IMR-90 (cell line): ENCODE data around the gene GGA3. TPM values are rescaled to one million over a fixed set of nuclear protein-coding genes. Genes with fewer than 3 reads are reported as not detected.

Experiments used
- ATAC-seq: fragments of 200-7000 bp; cut with Tn5 transposase; 2 replicates; pipeline ENCODE4 v1.9.1; 2020; ENCODE audit warnings: low read depth, mild to moderate bottlenecking, moderate library complexity
- BruUV-seq: library from RNA; stranded (reverse); fragments of 400-500 nt; replicated peaks from 2 replicates; lab custom pipeline; 2021; lab: Mats Ljungman, UMichigan
- CTCF ChIA-PET: fragments of 300-600 bp; formaldehyde crosslinking; extraction: SDS; loops from one replicate; lab custom pipeline; 2021; ENCODE audit warnings: antibody characterized with exemption; lab: Yijun Ruan, JAX
- POLR2A ChIA-PET: fragments of 300-600 bp; sonication (Branson Sonifier 250); formaldehyde crosslinking; loops from one replicate; lab custom pipeline; 2022; ENCODE audit warnings: antibody characterized with exemption; ENCODE audit not compliant: unreplicated experiment; lab: Charles Lee
- DNase-seq: peaks from one replicate; pipeline ENCODE4 v3.0.0; 2013
- H2AFZ ChIP-seq: replicated peaks from 2 replicates; pipeline ENCODE3; 2013; ENCODE audit warnings: low read length, mild to moderate bottlenecking; ENCODE audit not compliant: poor library complexity
- H2AK5ac ChIP-seq: 2 replicates; pipeline ENCODE4 v1.6.1; 2013; ENCODE audit warnings: low read depth, low read length, inconsistent platforms
- H2AK9ac ChIP-seq: replicated peaks from 2 replicates; pipeline ENCODE3; 2013; ENCODE audit warnings: mild to moderate bottlenecking, low read depth, low read length, moderate library complexity; ENCODE audit not compliant: poor library complexity
- H2BK120ac ChIP-seq: 2 replicates; pipeline ENCODE4 v1.6.1; 2013; ENCODE audit warnings: low read depth, low read length, inconsistent platforms
- H2BK15ac ChIP-seq: 3 replicates; pipeline ENCODE4 v1.6.1; 2013; ENCODE audit warnings: low read depth, low read length, inconsistent platforms
- H2BK20ac ChIP-seq: 2 replicates; pipeline ENCODE4 v1.6.1; 2013; ENCODE audit warnings: low read depth, mild to moderate bottlenecking, inconsistent platforms, low read length, moderate library complexity
- H2BK5ac ChIP-seq: 2 replicates; pipeline ENCODE4 v1.6.1; 2013; ENCODE audit warnings: mild to moderate bottlenecking, low read depth, low read length, inconsistent platforms; ENCODE audit not compliant: poor library complexity, severe bottlenecking
- H3K14ac ChIP-seq: replicated peaks from 2 replicates; pipeline ENCODE4 v1.6.1; 2013; ENCODE audit warnings: low read depth, low read length, inconsistent platforms
- H3K18ac ChIP-seq: 2 replicates; pipeline ENCODE4 v1.6.1; 2013; ENCODE audit warnings: low read depth, low read length, control low read depth
- H3K23ac ChIP-seq: 2 replicates; pipeline ENCODE4 v1.6.1; 2013; ENCODE audit warnings: low read depth, low read length, inconsistent platforms
- H3K27ac ChIP-seq: 2 replicates; pipeline ENCODE4 v1.5.1; 2013; ENCODE audit warnings: mild to moderate bottlenecking, control low read depth, low read length; ENCODE audit not compliant: insufficient read depth
- H3K27me3 ChIP-seq: 2 replicates; pipeline ENCODE4 v1.6.1; 2013; ENCODE audit warnings: low read length; ENCODE audit not compliant: control insufficient read depth, insufficient read depth
- H3K36me3 ChIP-seq: 2 replicates; pipeline ENCODE4 v1.6.1; 2013; ENCODE audit warnings: low read length, mixed read lengths; ENCODE audit not compliant: control insufficient read depth, insufficient read depth
- H3K4ac ChIP-seq: 2 replicates; pipeline ENCODE4 v1.6.1; 2013; ENCODE audit warnings: low read depth, low read length, inconsistent platforms
- H3K4me1 ChIP-seq: 2 replicates; pipeline ENCODE4 v1.6.1; 2013; ENCODE audit warnings: low read length, mixed read lengths; ENCODE audit not compliant: control insufficient read depth, insufficient read depth
- H3K4me2 ChIP-seq: 2 replicates; pipeline ENCODE4 v1.6.1; 2013; ENCODE audit warnings: low read depth, mild to moderate bottlenecking, control low read depth, low read length, moderate library complexity
- H3K4me3 ChIP-seq: 2 replicates; pipeline ENCODE4 v1.5.1; 2013; ENCODE audit warnings: low read depth, mild to moderate bottlenecking, control low read depth, low read length, moderate library complexity; ENCODE audit not compliant: insufficient read depth
- H3K56ac ChIP-seq: 2 replicates; pipeline ENCODE4 v1.6.1; 2013; ENCODE audit warnings: low read length, inconsistent platforms; ENCODE audit not compliant: insufficient read depth; ENCODE audit errors: extremely low read depth
- H3K79me1 ChIP-seq, 2 experiments: 2 replicates each; pipeline ENCODE4 v1.6.1; 2013; ENCODE audit warnings: low read length in 2 of 2, inconsistent platforms in 1 of 2, low read depth in 1 of 2
- H3K9ac ChIP-seq: 2 replicates; pipeline ENCODE4 v1.6.1; 2013; ENCODE audit warnings: low read depth, low read length, control low read depth
- H3K9me1 ChIP-seq: 2 replicates; pipeline ENCODE4 v1.6.1; 2013; ENCODE audit warnings: low read length, inconsistent platforms; ENCODE audit not compliant: insufficient read depth
- H3K9me3 ChIP-seq: 2 replicates; pipeline ENCODE4 v1.6.1; 2013; ENCODE audit warnings: low read length; ENCODE audit not compliant: control insufficient read depth, insufficient read depth
- H4K20me1 ChIP-seq: 2 replicates; pipeline ENCODE4 v1.6.1; 2013; ENCODE audit warnings: low read length, inconsistent platforms; ENCODE audit not compliant: insufficient read depth
- H4K5ac ChIP-seq: 2 replicates; pipeline ENCODE4 v1.6.1; 2013; ENCODE audit warnings: mild to moderate bottlenecking, low read depth, low read length, control low read depth
- H4K8ac ChIP-seq, 2 experiments: 2 replicates each; pipeline ENCODE4 v1.6.1; 2013; ENCODE audit warnings: low read depth in 2 of 2, low read length in 2 of 2, control low read depth in 1 of 2, inconsistent platforms in 1 of 2
- H4K91ac ChIP-seq: 2 replicates; pipeline ENCODE4 v1.6.1; 2013; ENCODE audit warnings: low read depth, low read length, inconsistent platforms; ENCODE audit not compliant: insufficient read depth
- CHD1 ChIP-seq: IDR thresholded peaks from 2 replicates; pipeline ENCODE4 v1.6.1; 2012; ENCODE audit warnings: low read depth, low read length, improper control_type of control experiment
- FOS ChIP-seq: fragments of 150-350 bp; IDR thresholded peaks from 2 replicates; pipeline ENCODE4 v1.6.1; 2016; ENCODE audit warnings: low read depth, low read length
- MAFK ChIP-seq: IDR thresholded peaks from 2 replicates; pipeline ENCODE4 v1.6.1; 2012; ENCODE audit warnings: low read depth, low read length, improper control_type of control experiment
- MAZ ChIP-seq: IDR thresholded peaks from 2 replicates; pipeline ENCODE4 v1.6.1; 2012; ENCODE audit warnings: low read depth, mild to moderate bottlenecking, low read length, improper control_type of control experiment, moderate library complexity, borderline replicate concordance
- MXI1 ChIP-seq: IDR thresholded peaks from 2 replicates; pipeline ENCODE4 v1.6.1; 2012; ENCODE audit warnings: low read depth, mild to moderate bottlenecking, low read length, moderate library complexity, borderline replicate concordance
- POLR2A ChIP-seq: IDR thresholded peaks from 2 replicates; pipeline ENCODE4 v1.6.1; 2012; ENCODE audit warnings: mild to moderate bottlenecking, low read depth, low read length
- WGBS, 2 experiments: methylation state at CpG; one replicate each; pipeline versions ENCODE4 v1.1.5 to v1.1.7; 2013; ENCODE audit warnings: missing lambda C conversion rate in 2 of 2; ENCODE audit not compliant: insufficient read length in 1 of 2; ENCODE audit errors: extremely low coverage in 2 of 2; 5-methylcytosine and 5-hydroxymethylcytosine counted together
- dilution Hi-C: fragments of 300-500 bp; cut with HindIII; formaldehyde crosslinking; loops from one replicate; pipeline ENCODE4 v1.14.3; 2018; ENCODE audit warnings: low sequenced_read_pairs; ENCODE audit not compliant: unreplicated experiment
- in situ Hi-C: fragments of 300-500 bp; cut with MboI; formaldehyde crosslinking; loops from 3 replicates; pipeline ENCODE4 v1.14.3; 2019; ENCODE audit warnings: low sequenced_read_pairs, inconsistent platforms, mixed read lengths
- intact Hi-C: fragments of 100-400 bp; cut with micrococcal nuclease; formaldehyde crosslinking; loops from 2 replicates; pipeline ENCODE4 v1.10.0; 2022
- polyA plus RNA-seq, 3 experiments: library from polyadenylated mRNA; depleted of rRNA; stranded (reverse); fragments of >200 nt; gene quantifications; 2 replicates each; pipeline ENCODE4 v1.2.3, GENCODE V29; 2012; ENCODE audit warnings: low replicate concordance in 1 of 3
- total RNA-seq: library from RNA; depleted of rRNA; stranded (reverse); fragments of >200 nt; gene quantifications from 2 replicates; pipeline ENCODE4 v1.2.3, GENCODE V29; 2012
- TF ChIP-seq, protein P1 (sequence below): fragments of 150-350 bp; IDR thresholded peaks from 2 replicates; pipeline ENCODE4 v1.6.1; 2016; ENCODE audit warnings: low read depth, mild to moderate bottlenecking, low read length, moderate library complexity, borderline replicate concordance

Gene GGA3
- total and polyA plus RNA-seq, 2 of the 4 experiments (the other 2 are of a cell fraction): 15.1 to 35.2 TPM

DNA sequence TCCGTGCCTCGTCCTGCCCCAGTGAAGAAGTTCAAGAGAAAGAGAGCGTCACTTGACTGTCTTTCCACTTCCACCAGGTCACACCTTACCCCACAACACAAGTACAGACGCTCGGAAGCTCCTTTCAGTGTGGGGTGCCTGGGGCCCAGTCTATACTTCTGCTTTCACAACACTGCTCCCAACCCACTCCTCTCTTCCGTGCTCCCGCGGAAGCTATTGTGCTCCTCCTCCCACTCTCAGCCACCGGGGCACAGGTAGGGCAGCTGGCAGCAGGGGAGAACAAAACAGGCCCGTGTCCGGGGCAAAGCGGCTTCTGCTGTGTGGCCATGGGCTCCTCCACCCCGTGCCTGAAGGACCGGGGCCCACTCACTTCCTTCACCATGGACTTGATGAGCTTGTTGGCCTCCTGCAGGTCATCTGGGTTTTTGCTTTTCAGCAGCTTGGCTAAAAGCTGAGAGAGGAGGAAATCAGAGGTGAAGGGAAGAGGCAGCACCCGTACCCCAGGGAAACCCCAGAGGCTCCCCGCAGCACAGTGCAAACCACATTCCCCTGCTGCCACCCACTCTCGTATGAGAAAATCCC, 18.9 kb downstream of the GGA3 start:
- Histone ChIP-seq H3K14ac (no peak overlapping the region), H2BK20ac (no peak overlapping the region), H3K4me2 (no peak overlapping the region), H3K9ac (no peak overlapping the region), H2BK5ac (no peak overlapping the region), H3K36me3 (peaks cover 85% of the 10 kb centered on the region), H3K27me3 (no peaks in the 10 kb centered on the region), H3K18ac (no peak overlapping the region), H4K20me1 (peaks cover 17% of the 10 kb centered on the region), H2BK15ac (no peak overlapping the region), H3K4me3 (no peak overlapping the region), H2AK9ac (no peak overlapping the region), H3K9me3 (no peaks in the 10 kb centered on the region), H3K79me1 (peaks cover 2 to 14% of the 10 kb centered on the region in 2 experiments; a peak in 3 of 4 replicates), H2AK5ac (no peak overlapping the region), H3K9me1 (no peaks in the 10 kb centered on the region), H3K4ac (no peak overlapping the region), H3K4me1 (no peaks in the 10 kb centered on the region), H2BK120ac (no peak overlapping the region), H2AFZ (no peak overlapping the region), H3K56ac (no peak overlapping the region), H4K8ac (no peak overlapping the region), H4K5ac (no peak overlapping the region), H3K27ac (no peak overlapping the region), H4K91ac (no peak overlapping the region), H3K23ac (no peak overlapping the region)
- BruUV-seq: no TSS peak
- ATAC-seq (no peak), DNase-seq (no peak)
- no peak for TF ChIP-seq FOS
- TF ChIP-seq CHD1: no peak
- TF ChIP-seq MAZ: no peak
- TF ChIP-seq POLR2A: no peak
- TF ChIP-seq MXI1: no peak
- TF ChIP-seq, protein P1, sequence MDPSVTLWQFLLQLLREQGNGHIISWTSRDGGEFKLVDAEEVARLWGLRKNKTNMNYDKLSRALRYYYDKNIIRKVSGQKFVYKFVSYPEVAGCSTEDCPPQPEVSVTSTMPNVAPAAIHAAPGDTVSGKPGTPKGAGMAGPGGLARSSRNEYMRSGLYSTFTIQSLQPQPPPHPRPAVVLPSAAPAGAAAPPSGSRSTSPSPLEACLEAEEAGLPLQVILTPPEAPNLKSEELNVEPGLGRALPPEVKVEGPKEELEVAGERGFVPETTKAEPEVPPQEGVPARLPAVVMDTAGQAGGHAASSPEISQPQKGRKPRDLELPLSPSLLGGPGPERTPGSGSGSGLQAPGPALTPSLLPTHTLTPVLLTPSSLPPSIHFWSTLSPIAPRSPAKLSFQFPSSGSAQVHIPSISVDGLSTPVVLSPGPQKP: no peak
- no peak for TF ChIP-seq MAFK
- dilution Hi-C loops (no loop called here), intact Hi-C loops (no loop called here), in situ Hi-C loops (no loop called here)
- ChIA-PET POLR2A (no interaction called here), CTCF (no interaction called here)
- WGBS, 2 experiments: 96% methylated on average over 7 of the region's 17 CpGs; no CpG with 5 or more reads in 1 of the 2 experiments
